ENCODE results near the gene KIAA1958.

- TF ChIP-seq CTCF (IDR thresholded peaks at IDR 0.05; ENCODE audit: low read depth, low read length), result no peak
- TF ChIP-seq EZH2phosphoT487 (IDR thresholded peaks at IDR 0.05; ENCODE audit: low read depth), result no peak
Measured at GRCh38 chr9:112663681-112664080, 177.1 kb downstream of the KIAA1958 start.

All from OCI-LY3 (cell line).